ENCODE results near the gene ADAMTSL4. TPM values are rescaled to one million over a fixed set of nuclear protein-coding genes. Genes with fewer than 3 reads are reported as not detected.
"Not testable (repeated sequence)": the region's sequence is repeated elsewhere in the genome, so short reads cannot be mapped to it uniquely, and the experiment has no call there.

Gene ADAMTSL4
- total RNA-seq, 4 donors from 2014 or later, result 27.1 to 66.5 (median 36.3) TPM

DNA sequence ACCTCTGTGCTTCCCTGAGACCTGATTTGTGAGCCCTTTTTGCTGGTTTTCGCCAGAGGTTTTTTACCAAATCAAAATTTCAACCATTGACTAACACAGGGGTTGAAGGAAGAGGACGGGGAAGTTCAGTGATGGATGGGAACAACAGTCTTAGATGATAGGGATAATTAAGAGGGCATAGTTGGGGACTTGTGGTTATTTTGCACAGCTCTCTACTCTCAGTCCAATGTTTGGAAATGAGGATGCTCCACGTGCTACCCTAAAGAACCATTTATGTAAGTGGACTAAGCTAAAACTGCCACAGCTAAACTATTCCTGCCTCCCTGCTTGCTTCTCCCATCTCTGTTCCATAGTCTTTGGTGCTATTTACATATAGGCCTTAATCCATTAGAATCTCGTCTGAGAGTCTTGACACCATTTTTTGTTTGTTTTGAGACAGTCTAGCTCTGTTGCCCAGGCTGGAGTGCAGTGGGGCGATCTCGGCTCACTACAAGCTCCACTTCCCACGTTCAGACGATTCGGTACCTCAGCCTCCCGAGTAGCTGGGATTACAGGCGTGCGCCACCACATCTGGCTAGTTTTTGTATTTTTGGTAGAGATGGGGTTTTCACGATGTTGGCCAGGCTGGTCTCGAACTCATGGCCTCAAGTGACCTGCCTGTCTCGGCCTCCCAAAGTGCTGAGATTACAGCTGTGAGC is 30.9 kb downstream of the ADAMTSL4 start:
- peaks cover 0 to 17% (median 7%) of the 10 kb centered on the region in 3 donors for H3K4me1 ChIP-seq
- TF ChIP-seq POLR2A (IDR thresholded peaks at IDR 0.05) (no peak), EP300 (IDR thresholded peaks at IDR 0.05) (no peak), CTCF (IDR thresholded peaks at IDR 0.05) (no peak), POLR2AphosphoS5 (IDR thresholded peaks at IDR 0.05) (no peak)
- no peaks in the 10 kb centered on the region for H3K9me3 ChIP-seq
- no peaks in the 10 kb centered on the region for H3K27me3 ChIP-seq
- WGBS, 2 donors (ENCODE audit: low coverage in 1 of 2), result 51 to 62% methylated on average over 6 to 13 of the region's 15 CpGs
- H3K36me3 ChIP-seq, result peaks cover 0 to 29% of the 10 kb centered on the region in 2 donors
- peak overlapping the region; percentile 94 to 100 (median 100) for H3K27ac ChIP-seq
- peak overlapping the region; percentile 85 to 97 for H3K4me3 ChIP-seq
- ATAC-seq, result no peak

GRCh38 chr1:150580966-150581365 is 31.8 kb downstream of the ADAMTSL4 start:
- peaks cover 0 to 23% of the 10 kb centered on the region in 2 donors for H3K36me3 ChIP-seq
- H3K9me3 ChIP-seq, H3K27me3 ChIP-seq, ATAC-seq, H3K4me1 ChIP-seq, H3K4me3 ChIP-seq, H3K27ac ChIP-seq: not testable (repeated sequence)
- WGBS, 2 donors (ENCODE audit: low coverage in 1 of 2), result 85 to 100% methylated on average over 1 of the region's 3 CpGs

GRCh38 chr1:150581437-150581836 is 32.2 kb downstream of the ADAMTSL4 start:
- H3K27me3 ChIP-seq, H3K4me1 ChIP-seq, H3K27ac ChIP-seq, ATAC-seq, H3K4me3 ChIP-seq, H3K9me3 ChIP-seq: not testable (repeated sequence)
- peaks cover 0 to 18% of the 10 kb centered on the region in 2 donors for H3K36me3 ChIP-seq
- 97 to 100% methylated on average over 3 to 5 of the region's 7 CpGs for WGBS, 2 donors (ENCODE audit: low coverage in 1 of 2)

- H3K36me3 ChIP-seq, result peaks cover 0 to 13% of the 10 kb centered on the region in 2 donors
- H3K27ac ChIP-seq, H3K4me3 ChIP-seq, H3K9me3 ChIP-seq, H3K27me3 ChIP-seq, ATAC-seq, H3K4me1 ChIP-seq: not testable (repeated sequence)
- 92% methylated on average over 5 to 6 of the region's 14 CpGs for WGBS, 2 donors (ENCODE audit: low coverage in 1 of 2)
Observed at GRCh38 chr1:150581962-150582361, 32.8 kb downstream of the ADAMTSL4 start.

GRCh38 chr1:150582371-150582770 is 33.2 kb downstream of the ADAMTSL4 start:
- Histone ChIP-seq H3K36me3 (peaks cover 0 to 8% of the 10 kb centered on the region in 2 donors), H3K9me3 (no peaks in the 10 kb centered on the region), H3K4me1 (peaks cover 0 to 10% (median 7%) of the 10 kb centered on the region in 3 donors), H3K27me3 (no peaks in the 10 kb centered on the region), H3K4me3 (no peak overlapping the region), H3K27ac (no peak overlapping the region)
- TF ChIP-seq EP300 (IDR thresholded peaks at IDR 0.05) (no peak), POLR2A (IDR thresholded peaks at IDR 0.05) (no peak), CTCF (IDR thresholded peaks at IDR 0.05) (no peak), POLR2AphosphoS5 (IDR thresholded peaks at IDR 0.05) (no peak)
- WGBS, 2 donors (ENCODE audit: low coverage in 1 of 2), result 75 to 90% methylated on average over 2 of the region's 2 CpGs
- no peak for ATAC-seq

- no peak for ATAC-seq
- TF ChIP-seq EP300 (IDR thresholded peaks at IDR 0.05), result no peak
- TF ChIP-seq CTCF (IDR thresholded peaks at IDR 0.05), result no peak
- TF ChIP-seq POLR2AphosphoS5 (IDR thresholded peaks at IDR 0.05), result no peak
- no peak for TF ChIP-seq POLR2A (IDR thresholded peaks at IDR 0.05)
- peaks cover 0 to 19% of the 10 kb centered on the region in 2 donors for H3K36me3 ChIP-seq
- no peaks in the 10 kb centered on the region for H3K9me3 ChIP-seq
- WGBS, 2 donors (ENCODE audit: low coverage in 1 of 2), result 81 to 92% methylated on average over 4 to 6 of the region's 7 CpGs
- no peaks in the 10 kb centered on the region for H3K4me1 ChIP-seq
- H3K27ac ChIP-seq, result no peak overlapping the region
- H3K4me3 ChIP-seq, result no peak overlapping the region
- no peaks in the 10 kb centered on the region for H3K27me3 ChIP-seq
Observed at GRCh38 chr1:150596095-150596892, 47.1 kb downstream of the ADAMTSL4 start.
